ENCODE measurements around the gene HSF2BP.
"Not testable (repeated sequence)": the region's sequence is repeated elsewhere in the genome, so short reads cannot be mapped to it uniquely, and the experiment has no call there.

DNA sequence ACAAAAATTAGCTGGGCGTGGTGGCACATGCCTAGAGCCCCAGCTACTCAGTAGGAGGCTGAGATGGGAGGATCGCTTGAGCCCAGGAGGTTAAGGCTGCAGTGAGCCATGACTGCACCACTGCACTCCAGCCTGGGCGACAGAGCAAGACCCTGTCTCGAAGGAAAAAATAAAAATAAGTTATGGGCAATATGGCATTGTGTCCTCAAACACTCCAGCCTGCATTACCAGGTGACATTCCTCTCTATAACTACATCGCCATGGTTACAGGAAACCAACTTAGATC, 40.1 kb upstream of the HSF2BP start:
- TF ChIP-seq, protein P1, sequence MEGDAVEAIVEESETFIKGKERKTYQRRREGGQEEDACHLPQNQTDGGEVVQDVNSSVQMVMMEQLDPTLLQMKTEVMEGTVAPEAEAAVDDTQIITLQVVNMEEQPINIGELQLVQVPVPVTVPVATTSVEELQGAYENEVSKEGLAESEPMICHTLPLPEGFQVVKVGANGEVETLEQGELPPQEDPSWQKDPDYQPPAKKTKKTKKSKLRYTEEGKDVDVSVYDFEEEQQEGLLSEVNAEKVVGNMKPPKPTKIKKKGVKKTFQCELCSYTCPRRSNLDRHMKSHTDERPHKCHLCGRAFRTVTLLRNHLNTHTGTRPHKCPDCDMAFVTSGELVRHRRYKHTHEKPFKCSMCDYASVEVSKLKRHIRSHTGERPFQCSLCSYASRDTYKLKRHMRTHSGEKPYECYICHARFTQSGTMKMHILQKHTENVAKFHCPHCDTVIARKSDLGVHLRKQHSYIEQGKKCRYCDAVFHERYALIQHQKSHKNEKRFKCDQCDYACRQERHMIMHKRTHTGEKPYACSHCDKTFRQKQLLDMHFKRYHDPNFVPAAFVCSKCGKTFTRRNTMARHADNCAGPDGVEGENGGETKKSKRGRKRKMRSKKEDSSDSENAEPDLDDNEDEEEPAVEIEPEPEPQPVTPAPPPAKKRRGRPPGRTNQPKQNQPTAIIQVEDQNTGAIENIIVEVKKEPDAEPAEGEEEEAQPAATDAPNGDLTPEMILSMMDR (conservative IDR thresholded peaks at IDR 0.05), result not testable (repeated sequence)
- not testable (repeated sequence) for TF ChIP-seq EZH2 (IDR thresholded peaks at IDR 0.05; ENCODE audit: low read depth)

Data from PC-9 (cell line).